SU-DHL-6 (cell line): Measurements from ENCODE around the gene ART4.

Experiments used
- EZH2phosphoT487 ChIP-seq: fragments of 200-600 bp; sonication (generic), shearing (Covaris generic); conservative IDR thresholded peaks from 2 replicates; pipeline ENCODE4 v1.6.1; 2018; ENCODE audit warnings: mild to moderate bottlenecking, antibody characterized with exemption, low read length, moderate library complexity, mixed read lengths
- TF ChIP-seq, protein P1 (sequence below): fragments of 200-600 bp; sonication (generic); IDR thresholded peaks from one replicate; pipeline ENCODE4 v1.5.1; 2017; ENCODE audit warnings: antibody characterized with exemption, mild to moderate bottlenecking, low read length, moderate library complexity; ENCODE audit not compliant: insufficient read depth, poor library complexity, severe bottlenecking

DNA sequence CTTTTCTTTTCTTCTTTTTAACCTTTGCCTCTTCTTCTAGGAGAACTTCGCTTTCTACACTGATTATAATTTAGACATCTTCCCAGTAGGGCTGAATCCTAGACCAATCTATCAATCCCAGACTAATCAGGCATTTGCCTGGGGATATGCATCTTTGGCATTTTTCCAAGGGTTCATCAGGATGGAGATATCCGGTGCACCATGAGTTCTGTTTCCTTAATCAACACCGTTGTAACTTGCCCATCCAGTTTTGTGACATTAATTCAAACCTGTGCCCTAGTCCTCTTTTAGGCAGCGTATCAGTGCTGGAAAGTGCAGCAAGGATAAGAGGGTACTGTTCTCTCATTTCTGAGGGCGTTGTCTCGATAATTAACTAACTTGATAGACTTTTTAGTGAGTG lies 42.9 kb upstream of the ART4 start:
- TF ChIP-seq, protein P1, sequence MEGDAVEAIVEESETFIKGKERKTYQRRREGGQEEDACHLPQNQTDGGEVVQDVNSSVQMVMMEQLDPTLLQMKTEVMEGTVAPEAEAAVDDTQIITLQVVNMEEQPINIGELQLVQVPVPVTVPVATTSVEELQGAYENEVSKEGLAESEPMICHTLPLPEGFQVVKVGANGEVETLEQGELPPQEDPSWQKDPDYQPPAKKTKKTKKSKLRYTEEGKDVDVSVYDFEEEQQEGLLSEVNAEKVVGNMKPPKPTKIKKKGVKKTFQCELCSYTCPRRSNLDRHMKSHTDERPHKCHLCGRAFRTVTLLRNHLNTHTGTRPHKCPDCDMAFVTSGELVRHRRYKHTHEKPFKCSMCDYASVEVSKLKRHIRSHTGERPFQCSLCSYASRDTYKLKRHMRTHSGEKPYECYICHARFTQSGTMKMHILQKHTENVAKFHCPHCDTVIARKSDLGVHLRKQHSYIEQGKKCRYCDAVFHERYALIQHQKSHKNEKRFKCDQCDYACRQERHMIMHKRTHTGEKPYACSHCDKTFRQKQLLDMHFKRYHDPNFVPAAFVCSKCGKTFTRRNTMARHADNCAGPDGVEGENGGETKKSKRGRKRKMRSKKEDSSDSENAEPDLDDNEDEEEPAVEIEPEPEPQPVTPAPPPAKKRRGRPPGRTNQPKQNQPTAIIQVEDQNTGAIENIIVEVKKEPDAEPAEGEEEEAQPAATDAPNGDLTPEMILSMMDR: no peak
- no peak for TF ChIP-seq EZH2phosphoT487
